HAP-1 (cell line): ENCODE data around the gene RAB7A.
A peak's percentile ranks its signal among the peaks of the same experiment; 100 is the strongest.
"Not testable (repeated sequence)": the region's sequence is repeated elsewhere in the genome, so short reads cannot be mapped to it uniquely, and the experiment has no call there.

Experiments used
- DNase-seq, 2 experiments: peaks; one replicate each; pipeline ENCODE4 v3.0.0-alpha.2; 2016 to 2020; ENCODE audit warnings: low spot score in 2 of 2
- H3K27me3 ChIP-seq: fragments of 250-450 bp; sonication (Bioruptor Pico); 2 replicates; pipeline ENCODE4 v1.5.1; 2020; ENCODE audit warnings: low read depth, mild to moderate bottlenecking, moderate library complexity
- H3K36me3 ChIP-seq: fragments of 250-450 bp; sonication (Bioruptor Pico); replicated peaks from 2 replicates; pipeline ENCODE4 v1.5.1; 2020; ENCODE audit warnings: mild to moderate bottlenecking
- H3K4me1 ChIP-seq: fragments of 250-450 bp; sonication (Bioruptor Pico); 2 replicates; pipeline ENCODE4 v1.5.1; 2020; ENCODE audit warnings: mild to moderate bottlenecking
- H3K4me3 ChIP-seq: fragments of 250-450 bp; sonication (Bioruptor Pico); 2 replicates; pipeline ENCODE4 v1.5.1; 2020; ENCODE audit warnings: mild to moderate bottlenecking, moderate library complexity
- H3K9me3 ChIP-seq: fragments of 250-450 bp; sonication (Bioruptor Pico); 2 replicates; pipeline ENCODE4 v1.5.1; 2020; ENCODE audit warnings: mild to moderate bottlenecking, moderate library complexity
- in situ Hi-C: fragments of 300-500 bp; cut with MboI; formaldehyde crosslinking; loops from 3 replicates; pipeline ENCODE4 v1.14.3; 2020; ENCODE audit warnings: low sequenced_read_pairs, inconsistent platforms, mixed read lengths

RAB7A gene

DNA sequence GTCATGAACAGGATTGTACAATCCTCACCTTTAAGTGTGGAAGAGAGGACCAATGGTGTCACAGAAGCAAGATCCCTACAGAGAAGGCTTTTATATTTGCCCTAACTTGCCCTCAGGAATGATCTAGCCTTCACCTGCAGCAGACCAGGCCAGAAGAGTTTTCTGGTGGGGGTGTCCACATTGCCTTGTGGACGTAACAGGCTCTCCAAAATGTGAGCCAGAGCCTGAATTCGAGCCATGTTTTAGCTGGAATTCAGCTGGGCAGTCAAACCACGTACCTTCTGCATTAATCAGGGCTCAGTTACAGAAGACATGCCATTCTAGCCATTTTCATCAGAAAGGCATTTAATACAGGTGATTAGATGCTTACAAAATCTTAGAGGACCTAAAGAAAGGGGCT, 23.6 kb upstream of the RAB7A start:
- no peak for DNase-seq
- Histone ChIP-seq H3K4me3 (no peak overlapping the region), H3K36me3 (no peaks in the 10 kb centered on the region), H3K27me3 (no peaks in the 10 kb centered on the region), H3K9me3 (no peaks in the 10 kb centered on the region), H3K4me1 (peaks cover 13% of the 10 kb centered on the region)
- in situ Hi-C loops: no loop called here

DNA sequence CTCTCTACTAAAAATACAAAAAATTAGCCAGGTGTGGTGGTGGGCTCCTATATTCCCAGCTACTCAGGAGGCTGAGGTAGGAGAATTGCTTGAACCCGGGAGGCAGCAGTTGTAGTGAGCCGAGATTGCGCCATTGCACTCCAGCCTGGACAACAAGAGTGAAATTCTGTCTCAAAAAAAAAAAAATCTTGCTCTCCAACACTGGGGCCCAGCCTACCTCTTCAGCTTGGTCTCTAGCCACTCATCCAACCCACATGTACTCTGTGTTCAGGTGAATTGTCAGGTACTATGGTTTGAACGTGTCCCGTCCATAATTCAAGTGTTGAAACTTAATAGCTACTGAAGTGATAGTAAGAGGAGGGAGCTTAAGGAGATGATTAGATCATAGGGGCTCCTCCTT, 22.4 kb upstream of the RAB7A start:
- Histone ChIP-seq H3K4me1 (peaks cover 13% of the 10 kb centered on the region), H3K27me3 (no peaks in the 10 kb centered on the region), H3K9me3 (no peaks in the 10 kb centered on the region), H3K4me3 (no peak overlapping the region), H3K36me3 (no peaks in the 10 kb centered on the region)
- DNase-seq: no peak
- in situ Hi-C loops: no loop called here

DNA sequence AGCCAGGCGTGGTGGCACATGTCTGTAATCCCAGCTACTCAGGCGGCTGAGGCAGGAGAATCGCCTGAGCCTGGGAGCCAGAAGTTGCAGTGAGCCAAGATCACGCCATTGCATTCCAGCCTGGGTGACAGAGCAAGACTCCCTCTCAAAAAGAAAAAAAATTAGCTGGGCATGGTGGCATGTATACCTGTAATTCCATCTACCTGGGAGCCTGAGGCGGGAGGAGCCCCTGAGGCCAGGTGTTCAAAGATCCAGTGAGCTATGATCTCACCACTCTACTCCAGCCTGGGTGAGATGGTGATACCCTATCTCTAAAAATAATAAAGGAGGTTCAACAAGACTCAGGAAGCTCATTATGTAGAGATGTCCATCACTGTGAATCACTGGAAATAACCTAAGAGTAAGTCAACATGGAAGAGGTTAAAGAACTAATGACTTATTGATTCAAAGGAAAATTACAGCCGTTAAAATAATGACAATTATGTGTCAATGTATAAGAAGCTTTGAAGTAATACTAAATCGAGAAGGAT, 19.8 kb upstream of the RAB7A start:
- H3K36me3 ChIP-seq: no peaks in the 10 kb centered on the region
- no peaks in the 10 kb centered on the region for H3K27me3 ChIP-seq
- 0 out of 2 replicates have a peak, but pooled peaks cover 9% of the 10 kb centered on the region for H3K4me1 ChIP-seq
- no peak for DNase-seq
- H3K9me3 ChIP-seq: no peaks in the 10 kb centered on the region
- no peak overlapping the region for H3K4me3 ChIP-seq
- in situ Hi-C loops: no loop called here

DNA sequence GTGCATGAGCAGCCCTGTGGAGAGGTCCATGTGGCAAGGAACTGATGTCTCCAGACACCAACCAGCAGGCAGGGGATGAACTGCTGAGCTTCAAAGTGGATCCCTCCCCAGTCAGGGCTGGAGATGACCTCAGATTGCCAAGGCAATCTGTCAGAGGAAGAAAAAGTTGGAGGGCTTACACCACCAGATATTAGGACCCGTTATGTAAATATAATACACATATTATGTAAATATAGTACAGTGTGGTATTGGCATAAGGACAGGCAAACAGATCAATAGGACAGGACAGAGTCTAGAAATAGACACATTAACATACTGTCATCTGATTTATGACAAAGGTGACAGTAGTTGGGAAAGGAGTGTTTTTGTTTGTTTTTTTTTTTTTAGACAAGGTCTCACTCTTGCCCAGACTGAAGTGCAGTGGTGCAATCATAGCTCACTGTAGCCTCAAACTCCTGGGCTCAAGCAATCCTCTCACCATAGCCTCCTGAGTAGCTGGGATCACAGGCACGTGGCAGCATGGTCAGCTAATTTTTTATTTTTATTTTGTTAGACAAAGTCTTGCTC, 18.0 kb upstream of the RAB7A start:
- Histone ChIP-seq H3K4me3 (no peak overlapping the region), H3K36me3 (no peaks in the 10 kb centered on the region), H3K27me3 (no peaks in the 10 kb centered on the region), H3K4me1 (no peaks in the 10 kb centered on the region), H3K9me3 (no peaks in the 10 kb centered on the region)
- no peak for DNase-seq
- in situ Hi-C loops: no loop called here

DNA sequence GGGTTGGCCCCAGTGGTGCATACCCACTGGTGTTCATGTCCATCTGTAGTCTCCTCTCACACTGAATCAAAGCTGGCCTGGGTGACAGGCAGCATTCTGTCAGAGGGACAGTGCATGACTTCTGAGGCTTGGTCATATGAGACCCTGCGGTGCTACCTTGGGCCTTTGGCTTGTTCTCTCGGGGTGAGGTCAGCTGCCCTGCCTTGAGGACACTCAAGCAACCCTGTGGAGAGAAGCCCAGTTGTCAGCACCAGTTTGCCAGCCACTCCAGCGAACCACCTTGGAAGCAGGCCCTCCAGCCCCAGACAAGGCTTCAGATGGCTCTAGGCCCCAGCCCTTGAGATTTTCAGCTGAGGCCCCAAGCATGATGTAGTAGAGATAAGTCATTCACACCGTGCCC, 16.9 kb upstream of the RAB7A start:
- no peak overlapping the region for H3K4me3 ChIP-seq
- in situ Hi-C loops: no loop called here

DNA sequence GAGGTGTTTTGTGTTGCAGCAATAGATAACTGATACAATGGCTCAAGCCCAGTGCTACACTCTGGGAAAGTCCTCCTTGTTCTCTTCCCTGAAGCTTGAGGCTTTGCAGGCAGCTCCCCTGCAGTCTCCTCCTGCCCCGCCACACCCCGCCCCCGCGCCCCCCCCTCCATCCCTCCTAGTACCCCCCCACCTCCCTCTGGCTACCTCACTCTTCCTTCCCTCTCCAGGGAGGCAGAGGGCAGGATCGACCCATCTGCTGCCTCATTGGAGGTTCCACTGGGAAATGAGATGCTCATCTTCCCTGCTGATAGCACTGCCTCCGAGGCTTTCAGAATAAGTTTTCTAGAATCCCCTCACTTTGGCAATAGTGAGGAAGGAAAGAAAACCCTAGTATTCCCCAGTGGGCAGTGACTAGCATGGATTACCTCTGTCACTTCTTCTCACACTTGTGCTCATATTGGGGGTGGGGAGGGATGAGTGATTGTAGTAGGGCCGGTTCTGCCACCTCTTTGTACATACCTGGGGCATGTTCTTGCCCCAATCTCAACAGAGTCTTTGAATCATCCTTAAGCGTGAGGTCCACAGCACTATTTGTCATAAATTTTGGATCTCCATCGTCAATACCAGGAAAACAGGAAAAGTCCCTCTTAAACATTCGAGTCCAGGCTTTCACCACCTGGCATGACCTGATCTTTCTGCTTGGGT, 16.3 kb upstream of the RAB7A start:
- Histone ChIP-seq H3K4me3 (no peak overlapping the region), H3K36me3 (no peaks in the 10 kb centered on the region), H3K27me3 (no peaks in the 10 kb centered on the region), H3K9me3 (no peaks in the 10 kb centered on the region), H3K4me1 (no peaks in the 10 kb centered on the region)
- no peak for DNase-seq
- in situ Hi-C loops: no loop called here

More for the DNA sequence above, 16.9 kb upstream of the RAB7A start:
- Histone ChIP-seq H3K27me3 (no peaks in the 10 kb centered on the region), H3K9me3 (no peaks in the 10 kb centered on the region), H3K4me1 (no peaks in the 10 kb centered on the region), H3K36me3 (no peaks in the 10 kb centered on the region)
- no peak for DNase-seq

DNA sequence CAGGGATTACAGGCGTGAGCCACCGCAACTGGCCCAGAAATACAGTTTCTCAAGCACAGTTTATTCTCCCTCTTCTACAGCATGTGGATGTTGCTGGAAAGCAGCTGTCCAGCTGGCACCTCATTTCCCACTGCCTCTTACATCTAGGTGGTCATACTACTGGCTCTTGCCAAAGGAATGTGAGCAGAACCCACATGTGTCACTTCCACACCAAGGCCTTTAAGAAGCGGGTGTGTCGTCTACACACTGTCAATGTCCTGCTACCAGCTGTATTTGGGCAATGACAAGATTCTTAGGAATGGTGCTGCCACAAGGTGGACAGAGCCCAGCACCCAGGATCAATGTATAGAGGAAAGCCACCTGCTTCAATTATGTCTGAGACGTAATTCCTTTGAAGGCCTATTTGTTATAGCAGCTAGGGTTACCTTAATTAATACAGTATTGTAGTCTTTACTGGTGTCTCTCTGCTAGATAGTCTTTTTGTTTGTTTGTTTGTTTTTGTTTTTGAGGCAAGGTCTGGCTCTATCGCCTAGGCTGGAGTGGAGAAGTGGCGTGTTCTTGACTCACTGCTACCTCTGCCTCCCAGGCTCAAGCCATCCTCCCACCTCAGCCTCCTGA, 15.1 kb upstream of the RAB7A start:
- Histone ChIP-seq H3K4me1 (no peaks in the 10 kb centered on the region), H3K27me3 (no peaks in the 10 kb centered on the region), H3K4me3 (no peak overlapping the region), H3K9me3 (no peaks in the 10 kb centered on the region), H3K36me3 (no peaks in the 10 kb centered on the region)
- DNase-seq: no peak
- in situ Hi-C loops: no loop called here

DNA sequence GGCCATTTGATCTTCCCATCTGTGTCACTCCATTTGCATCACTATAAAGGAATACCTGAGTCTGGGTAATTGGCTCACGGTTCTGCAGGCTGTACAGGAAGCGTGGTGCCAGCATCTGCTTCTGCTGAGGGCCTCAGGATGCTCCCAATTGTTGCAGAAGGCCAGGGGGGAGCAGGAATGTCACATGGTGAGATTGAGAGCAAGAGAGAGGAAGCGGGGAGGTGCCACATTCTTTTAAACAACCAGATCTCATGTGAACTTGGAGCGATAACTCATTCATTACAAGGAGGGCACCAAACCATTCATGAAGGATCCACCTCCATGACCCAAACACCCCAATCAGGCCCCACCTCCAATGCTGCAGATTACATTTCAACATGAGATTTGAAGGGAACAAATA, 13.1 kb upstream of the RAB7A start:
- no peak for DNase-seq
- in situ Hi-C loops: no loop called here
- no peaks in the 10 kb centered on the region for H3K9me3 ChIP-seq
- no peaks in the 10 kb centered on the region for H3K27me3 ChIP-seq
- H3K4me1 ChIP-seq: no peaks in the 10 kb centered on the region
- H3K4me3 ChIP-seq: no peak overlapping the region
- no peaks in the 10 kb centered on the region for H3K36me3 ChIP-seq

DNA sequence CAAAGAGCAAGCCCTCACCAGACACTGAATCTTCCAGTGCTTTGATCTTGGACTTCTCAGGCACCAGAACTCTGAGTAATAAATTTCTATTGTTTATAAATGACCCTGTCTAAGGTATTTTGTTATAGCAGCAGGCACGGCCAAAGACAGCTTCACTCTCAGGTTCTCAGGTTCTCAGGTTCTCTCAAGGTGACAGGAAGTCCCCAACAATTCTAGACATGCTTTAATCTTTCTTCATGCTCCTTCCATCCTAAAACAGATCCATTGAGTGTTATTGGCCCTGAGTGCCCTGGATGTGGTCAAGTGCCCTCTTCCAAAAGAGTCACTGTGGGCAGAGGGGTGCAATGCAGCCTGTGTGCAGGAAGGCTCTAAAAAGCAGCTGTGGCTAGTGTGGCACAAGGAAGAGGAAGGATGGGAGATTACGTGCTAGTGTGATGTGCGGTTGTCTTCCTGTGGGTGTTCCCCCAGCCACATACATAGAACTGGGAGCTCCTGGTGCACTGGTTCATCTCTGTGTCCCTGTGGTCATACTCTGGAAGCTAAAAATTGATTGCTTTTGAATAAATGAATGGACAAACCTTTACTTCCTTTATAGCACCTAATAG, 11.0 kb upstream of the RAB7A start:
- Histone ChIP-seq H3K27me3 (no peaks in the 10 kb centered on the region), H3K9me3 (no peaks in the 10 kb centered on the region), H3K36me3 (no peaks in the 10 kb centered on the region), H3K4me3 (no peak overlapping the region), H3K4me1 (no peaks in the 10 kb centered on the region)
- DNase-seq: no peak
- in situ Hi-C loops: no loop called here

DNA sequence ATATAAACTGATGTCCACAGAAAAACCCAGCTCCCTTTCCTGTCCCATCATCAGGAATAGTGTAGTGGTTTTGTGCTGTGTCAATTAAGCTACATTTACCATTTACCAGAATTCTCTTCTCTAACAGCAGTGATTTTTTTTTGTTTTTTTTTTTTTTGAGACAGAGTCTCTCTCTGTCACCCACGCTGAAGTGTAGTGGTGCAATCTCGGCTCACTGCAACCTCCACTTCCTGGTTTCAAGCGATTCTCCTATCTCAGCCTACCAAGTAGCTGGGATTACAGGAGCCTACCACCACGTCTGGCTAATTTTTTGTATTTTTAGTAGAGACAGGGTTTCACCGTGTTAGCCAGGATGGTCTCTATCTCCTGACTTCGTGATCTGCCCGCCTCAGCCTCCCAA, 7.1 kb upstream of the RAB7A start:
- H3K9me3 ChIP-seq, in situ Hi-C loops, H3K36me3 ChIP-seq, DNase-seq, H3K4me3 ChIP-seq, H3K27me3 ChIP-seq: not testable (repeated sequence)
- peaks cover 11% of the 10 kb centered on the region; the same call in 1 of the 2 replicates for H3K4me1 ChIP-seq

DNA sequence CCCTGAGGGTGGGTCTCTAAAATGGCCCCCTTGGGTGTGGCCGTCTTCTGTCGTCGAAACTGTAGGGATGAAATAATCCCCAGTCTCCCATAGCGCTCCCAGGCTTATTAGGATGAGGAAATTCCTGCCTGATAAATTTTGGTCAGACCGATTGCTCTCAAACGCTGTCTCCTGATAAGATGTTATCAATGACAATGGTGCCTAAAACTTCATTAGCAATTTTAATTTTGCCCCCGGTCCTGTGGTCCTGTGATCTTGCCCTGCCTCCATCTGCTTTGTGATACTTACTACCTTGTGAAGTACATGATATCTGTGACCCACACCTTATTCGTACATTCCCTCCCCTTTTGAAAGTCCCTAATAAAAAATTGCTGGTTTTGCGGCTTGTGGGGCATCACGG, 5.1 kb upstream of the RAB7A start:
- Histone ChIP-seq H3K9me3 (no peaks in the 10 kb centered on the region), H3K4me3 (no peak overlapping the region), H3K36me3 (no peaks in the 10 kb centered on the region), H3K4me1 (peaks cover 18% of the 10 kb centered on the region), H3K27me3 (no peaks in the 10 kb centered on the region)
- in situ Hi-C loops: no loop called here
- no peak for DNase-seq

DNA sequence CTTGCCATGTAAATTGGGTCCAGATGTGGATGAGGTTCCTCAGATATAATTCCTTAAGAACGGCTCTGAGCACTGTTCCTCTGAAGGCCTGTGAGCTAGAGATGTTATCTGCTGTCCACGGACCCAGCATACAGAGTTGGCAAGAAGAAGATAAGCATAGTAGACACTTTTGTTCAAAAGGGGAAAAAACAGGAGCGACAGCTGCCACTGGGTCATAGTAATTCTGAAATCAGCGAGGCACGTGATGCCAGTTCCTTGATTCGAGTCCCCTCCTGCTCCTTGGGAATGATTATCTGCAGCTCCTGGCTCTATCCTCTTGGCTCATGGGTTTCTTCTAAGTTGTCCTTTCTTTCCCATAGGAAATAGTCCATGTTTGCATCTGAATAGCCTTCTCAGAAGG, 2.5 kb upstream of the RAB7A start:
- H3K4me1 ChIP-seq: peaks cover 33% of the 10 kb centered on the region

DNA sequence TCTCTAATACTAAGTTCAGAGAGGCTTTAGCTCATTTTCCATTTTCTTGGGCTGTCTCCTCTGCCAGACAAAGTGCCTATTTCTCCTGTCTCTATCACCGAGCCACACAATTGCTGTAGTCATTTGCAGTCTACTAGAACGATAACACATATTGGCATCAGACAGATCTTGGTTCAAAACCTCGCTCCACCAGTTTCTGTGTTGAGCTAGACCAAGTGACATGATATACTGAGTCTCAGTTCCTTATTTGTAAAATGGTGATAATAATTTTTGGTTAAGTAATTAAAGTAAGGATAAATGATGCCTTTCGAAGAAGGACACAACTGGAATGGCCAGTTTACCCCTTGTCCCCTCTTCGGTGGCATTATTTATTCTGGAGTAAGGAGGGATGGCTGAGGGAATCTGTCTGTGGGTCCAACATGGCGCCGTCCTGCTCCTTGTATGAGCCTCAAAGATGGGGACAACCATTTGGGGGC, 398 bp upstream of the RAB7A start:
- no peak for DNase-seq
- in situ Hi-C loops: no loop called here
- peak overlapping the region; percentile 92 for H3K4me3 ChIP-seq
- H3K27me3 ChIP-seq: no peaks in the 10 kb centered on the region
- H3K4me1 ChIP-seq: peaks cover 31% of the 10 kb centered on the region
- peaks cover 4% of the 10 kb centered on the region; the same call in 1 of the 2 replicates for H3K36me3 ChIP-seq
- H3K9me3 ChIP-seq: no peaks in the 10 kb centered on the region

More for the DNA sequence above, 2.5 kb upstream of the RAB7A start:
- Histone ChIP-seq H3K36me3 (no peaks in the 10 kb centered on the region; the same call in 1 of the 2 replicates), H3K27me3 (no peaks in the 10 kb centered on the region), H3K4me3 (no peak overlapping the region), H3K9me3 (no peaks in the 10 kb centered on the region)
- DNase-seq: no peak
- in situ Hi-C loops: no loop called here

DNA sequence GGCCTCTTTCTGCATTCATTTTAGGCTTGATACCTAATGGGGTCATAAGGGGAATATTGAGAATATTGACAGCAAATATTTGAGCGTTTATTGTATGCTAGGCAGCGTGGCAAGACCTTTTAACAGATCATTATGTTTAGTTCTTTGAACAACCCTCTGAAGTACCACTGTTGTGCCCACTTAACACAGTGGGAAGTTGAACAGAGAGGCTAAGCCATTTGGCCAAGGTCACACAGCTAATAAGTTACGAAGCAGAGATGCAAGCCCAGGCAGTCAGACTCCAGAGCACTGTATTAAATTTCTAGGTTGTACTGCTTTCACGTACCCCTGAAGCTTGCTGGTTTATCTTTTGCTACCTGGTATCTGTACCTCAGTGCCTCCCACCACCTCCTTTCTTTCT, 1.1 kb downstream of the RAB7A start:
- no peak for DNase-seq
- in situ Hi-C loops: no loop called here
- no peaks in the 10 kb centered on the region for H3K27me3 ChIP-seq
- H3K4me1 ChIP-seq: peaks cover 29% of the 10 kb centered on the region
- H3K9me3 ChIP-seq: no peaks in the 10 kb centered on the region
- peaks cover 4% of the 10 kb centered on the region for H3K36me3 ChIP-seq
- peak overlapping the region; percentile 92 for H3K4me3 ChIP-seq
